Measurements from ENCODE around the gene LRWD1. TPM values are rescaled to one million over a fixed set of nuclear protein-coding genes. Genes with fewer than 3 reads are reported as not detected.
A peak's percentile ranks its signal among the peaks of the same experiment; 100 is the strongest.

Gene LRWD1
- total RNA-seq, 4 donors from 2014 or later, result 11.4 to 23.5 (median 16.4) TPM

DNA sequence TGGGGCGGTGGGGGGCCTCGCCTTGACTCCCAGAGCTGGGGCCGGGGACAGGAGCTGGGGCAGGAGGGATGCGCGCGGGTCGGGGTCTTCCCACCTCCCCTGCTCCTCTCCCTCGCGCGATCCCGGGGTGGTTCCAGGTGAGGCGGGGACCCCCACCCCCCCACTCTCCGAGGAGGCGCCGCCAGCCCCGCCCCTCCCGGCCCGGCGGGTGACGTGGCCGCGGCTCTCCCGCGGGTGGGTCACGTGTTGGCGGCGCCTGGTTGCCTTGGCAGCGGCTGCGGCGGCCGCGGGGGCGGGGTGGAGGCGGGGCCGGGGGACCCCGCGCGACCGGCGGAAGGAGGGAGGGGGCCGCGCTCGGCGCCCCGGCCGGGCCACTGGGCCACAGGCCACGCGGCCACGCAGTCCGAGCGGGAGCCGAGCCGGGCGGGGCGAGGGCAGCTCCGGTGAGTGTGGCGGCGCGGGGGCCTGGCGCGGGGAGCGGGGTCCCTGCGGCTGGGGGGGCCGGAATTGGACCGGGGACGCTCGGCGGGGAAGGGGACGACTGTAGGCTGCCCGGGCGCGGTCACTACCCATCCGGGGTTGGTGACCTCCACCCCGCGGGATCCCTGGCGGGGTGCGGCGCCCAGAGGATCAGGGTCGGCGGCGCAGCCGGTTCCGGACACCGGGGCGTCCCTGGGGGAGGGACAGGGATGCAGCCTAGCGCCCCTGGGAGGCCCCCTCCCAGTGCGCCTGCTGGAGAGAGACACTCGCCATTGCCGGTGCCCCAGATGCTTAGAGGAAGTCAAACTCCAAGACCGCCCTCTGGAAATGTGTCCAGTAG is 31.4 kb upstream of the LRWD1 start, which contains the start of gene ORAI2:
Gene ORAI2 (plus strand): TSS at position 357 of the 820 bp plus-strand sequence. CDS start 5,382 bp downstream, outside the sequence.
- Histone ChIP-seq H3K27ac (peak within 1 kb of the TSS; percentile 95 to 98 (median 97)), H3K27me3 (no peaks in the 10 kb centered on the region), H3K36me3 (no peaks in the 10 kb centered on the region), H3K4me3 (replicated peaks in 1 of 3) (peak within 1 kb of the TSS; percentile 48 to 76 (median 60)), H3K4me1 (peaks cover 32 to 33% of the 10 kb centered on the region in 2 donors), H3K9me3 (no peaks in the 10 kb centered on the region)
- DNase-seq, result peak; percentile 84 to 86
- intact Hi-C loops (cut with DNase I), result no loop called here
- 0% methylated on average over 4 to 7 of the region's 90 CpGs for WGBS, 2 donors
- peak in 1 of 2 donors; percentile 56 for TF ChIP-seq POLR2A (IDR thresholded peaks at IDR 0.05)
- TF ChIP-seq, protein P1, sequence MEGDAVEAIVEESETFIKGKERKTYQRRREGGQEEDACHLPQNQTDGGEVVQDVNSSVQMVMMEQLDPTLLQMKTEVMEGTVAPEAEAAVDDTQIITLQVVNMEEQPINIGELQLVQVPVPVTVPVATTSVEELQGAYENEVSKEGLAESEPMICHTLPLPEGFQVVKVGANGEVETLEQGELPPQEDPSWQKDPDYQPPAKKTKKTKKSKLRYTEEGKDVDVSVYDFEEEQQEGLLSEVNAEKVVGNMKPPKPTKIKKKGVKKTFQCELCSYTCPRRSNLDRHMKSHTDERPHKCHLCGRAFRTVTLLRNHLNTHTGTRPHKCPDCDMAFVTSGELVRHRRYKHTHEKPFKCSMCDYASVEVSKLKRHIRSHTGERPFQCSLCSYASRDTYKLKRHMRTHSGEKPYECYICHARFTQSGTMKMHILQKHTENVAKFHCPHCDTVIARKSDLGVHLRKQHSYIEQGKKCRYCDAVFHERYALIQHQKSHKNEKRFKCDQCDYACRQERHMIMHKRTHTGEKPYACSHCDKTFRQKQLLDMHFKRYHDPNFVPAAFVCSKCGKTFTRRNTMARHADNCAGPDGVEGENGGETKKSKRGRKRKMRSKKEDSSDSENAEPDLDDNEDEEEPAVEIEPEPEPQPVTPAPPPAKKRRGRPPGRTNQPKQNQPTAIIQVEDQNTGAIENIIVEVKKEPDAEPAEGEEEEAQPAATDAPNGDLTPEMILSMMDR (IDR thresholded peaks at IDR 0.05), result no peak

DNA sequence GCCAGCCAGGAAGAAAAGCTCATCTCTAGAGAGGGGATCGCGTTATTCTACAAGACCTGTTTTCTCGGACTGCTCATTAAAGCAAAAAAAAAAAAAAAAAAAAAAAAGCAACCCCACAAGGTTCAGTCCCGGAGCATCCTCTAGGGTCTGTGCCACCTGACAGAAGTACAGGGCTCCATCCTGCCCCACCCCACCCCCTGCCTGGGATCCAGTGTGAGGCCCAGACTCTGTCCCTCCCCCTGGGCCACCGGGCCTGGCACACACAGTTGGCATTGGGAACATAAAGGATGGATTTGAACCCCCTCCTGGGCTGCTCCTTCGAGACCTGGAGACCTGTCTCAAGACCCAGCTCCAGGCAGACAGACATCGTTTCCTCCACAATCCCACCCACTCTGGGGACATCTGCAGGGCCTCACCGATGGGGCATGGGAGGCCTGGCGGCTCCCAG is 30.7 kb upstream of the LRWD1 start:
- peak; percentile 20 to 39 for DNase-seq
- WGBS, 2 donors, result 26 to 27% methylated on average over 7 to 9 of the region's 9 CpGs
- Histone ChIP-seq H3K27ac (peak overlapping the region in 2 of 3 donors; percentile 71 to 95), H3K27me3 (no peaks in the 10 kb centered on the region), H3K9me3 (no peaks in the 10 kb centered on the region), H3K4me3 (replicated peaks in 1 of 3) (peak overlapping the region in 2 of 3 donors; percentile 60 to 76), H3K36me3 (peaks cover 0 to 4% of the 10 kb centered on the region in 2 donors), H3K4me1 (peaks cover 32 to 33% of the 10 kb centered on the region in 2 donors)
- no peak for TF ChIP-seq POLR2A (IDR thresholded peaks at IDR 0.05)
- TF ChIP-seq, protein P1 (IDR thresholded peaks at IDR 0.05), result no peak
- intact Hi-C loops (cut with DNase I), result no loop called here

DNA sequence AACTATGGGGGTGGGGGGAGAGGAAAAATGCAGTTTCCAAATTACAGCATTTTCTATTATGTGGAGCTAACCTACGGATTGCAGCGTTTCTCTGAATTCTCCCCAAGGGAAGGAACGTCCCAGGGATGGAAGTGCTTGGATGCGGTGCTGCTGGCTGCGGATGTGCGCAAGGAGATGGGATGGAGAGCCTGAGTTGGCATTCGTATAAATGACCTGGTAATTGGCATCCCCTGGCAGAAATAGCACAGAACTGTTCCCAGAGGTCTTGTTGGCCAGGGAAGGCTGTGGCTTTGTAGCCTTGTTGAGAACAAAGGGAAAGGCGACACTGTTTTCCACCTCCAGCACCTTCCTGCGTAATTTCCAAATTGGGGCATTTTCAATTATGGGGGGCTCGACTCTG is 28.7 kb upstream of the LRWD1 start:
- H3K27me3 ChIP-seq, result no peaks in the 10 kb centered on the region
- H3K4me3 ChIP-seq (replicated peaks in 1 of 3), result no peak overlapping the region
- H3K36me3 ChIP-seq, result peaks cover 0 to 7% of the 10 kb centered on the region in 2 donors
- DNase-seq, result no peak
- H3K9me3 ChIP-seq, result no peaks in the 10 kb centered on the region
- WGBS, 2 donors, result 93 to 94% methylated on average over 10 of the region's 10 CpGs
- peaks cover 22 to 33% of the 10 kb centered on the region in 2 donors for H3K4me1 ChIP-seq
- intact Hi-C loops (cut with DNase I), result no loop called here
- no peak overlapping the region for H3K27ac ChIP-seq
- TF ChIP-seq, protein P1 (IDR thresholded peaks at IDR 0.05), result no peak
- no peak for TF ChIP-seq POLR2A (IDR thresholded peaks at IDR 0.05)

DNA sequence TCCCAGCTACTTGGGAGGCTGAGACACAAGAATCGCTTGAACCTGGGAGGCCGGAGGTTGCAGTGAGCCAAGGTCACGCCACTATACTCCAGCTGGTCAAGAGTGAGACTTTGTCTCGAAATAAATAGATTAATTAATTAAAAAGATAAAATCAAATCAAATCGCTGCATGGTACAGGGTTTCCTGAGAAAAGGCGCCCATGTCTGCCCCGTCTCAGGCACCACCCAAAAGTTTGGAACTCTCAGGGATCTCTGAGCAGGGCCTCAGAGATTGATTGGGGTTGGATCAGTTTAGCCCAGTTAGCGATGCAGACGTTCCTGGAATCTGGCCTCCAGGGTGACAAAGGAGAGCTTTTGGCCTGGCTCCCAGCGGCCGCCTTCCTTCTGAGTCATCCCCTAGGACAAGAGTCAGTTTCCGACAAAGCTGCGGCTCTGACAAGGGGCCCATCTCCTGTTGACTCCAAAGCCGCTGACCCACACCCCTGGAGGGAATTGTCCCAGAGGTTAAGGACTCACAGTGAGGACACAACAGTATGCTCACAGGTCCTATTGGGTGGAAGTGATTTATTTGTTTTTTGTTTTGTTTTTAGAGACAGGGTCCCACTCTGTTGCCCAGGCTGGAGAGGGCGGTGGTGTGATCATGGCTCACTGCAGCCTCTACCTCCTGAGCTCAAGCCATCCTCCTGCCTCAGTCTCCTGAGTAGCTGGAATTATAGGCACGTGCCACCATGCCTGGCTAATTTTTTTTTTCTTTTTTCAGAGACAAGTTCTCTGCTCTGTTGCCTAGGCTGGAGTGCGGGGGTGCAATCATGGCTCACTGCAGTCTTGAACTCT is 24.6 kb upstream of the LRWD1 start:
- TF ChIP-seq, protein P1 (IDR thresholded peaks at IDR 0.05), result no peak
- no peak for TF ChIP-seq POLR2A (IDR thresholded peaks at IDR 0.05)
- intact Hi-C loops (cut with DNase I), result no loop called here
- Histone ChIP-seq H3K4me3 (replicated peaks in 1 of 3) (no peak overlapping the region), H3K36me3 (peaks cover 7 to 10% of the 10 kb centered on the region in 2 donors), H3K4me1 (peaks cover 0 to 9% of the 10 kb centered on the region in 2 donors), H3K27me3 (no peaks in the 10 kb centered on the region), H3K27ac (no peak overlapping the region), H3K9me3 (no peaks in the 10 kb centered on the region)
- peak in 1 of 2 donors; percentile 23 for DNase-seq
- WGBS, 2 donors, result 74 to 83% methylated on average over 15 to 17 of the region's 17 CpGs

All from thyroid gland (tissue), 4 donors.